NT2/D1 (cell line): ENCODE results near the gene TUBA3C.
"Not testable (repeated sequence)": the region's sequence is repeated elsewhere in the genome, so short reads cannot be mapped to it uniquely, and the experiment has no call there.

Experiments used
- YY1 ChIP-seq: IDR thresholded peaks from 2 replicates; pipeline ENCODE4 v1.6.1; 2011; ENCODE audit not compliant: insufficient read length, insufficient read depth
- ZNF274 ChIP-seq: IDR thresholded peaks from 2 replicates; pipeline ENCODE4 v1.6.1; 2011; ENCODE audit warnings: mild to moderate bottlenecking, low read depth, low read length

- TF ChIP-seq ZNF274, YY1: not testable (repeated sequence)
Measured at GRCh38 chr13:19207413-19207812, 25.8 kb upstream of the TUBA3C start.
